Vagina (tissue), 2 donors: ENCODE measurements around the gene ESAM.

Source experiments
- CTCF ChIP-seq, 3 experiments: fragments of 450-650 bp in 2 of 3; fragments of 200-600 bp in 1 of 3; sonication (generic) in 1 of 3; IDR thresholded peaks; one replicate each; pipeline ENCODE4 v1.5.1; 2017 to 2019; ENCODE audit warnings: antibody characterized with exemption in 3 of 3, mild to moderate bottlenecking in 2 of 3, moderate library complexity in 2 of 3
- POLR2A ChIP-seq, 2 donors: fragments of 450-650 bp; IDR thresholded peaks; one replicate each; pipeline ENCODE4 v1.6.1; 2017; ENCODE audit warnings: antibody characterized with exemption in 2 of 2, mild to moderate bottlenecking in 2 of 2, moderate library complexity in 2 of 2

GRCh38 chr11:124760205-124760652, 1.9 kb downstream of the ESAM start:
- TF ChIP-seq POLR2A (IDR thresholded peaks at IDR 0.05) (no peak), CTCF (IDR thresholded peaks at IDR 0.05) (no peak)
